Fibroblast of mammary gland (primary cell): Measurements from ENCODE around the gene PCCB.
"Not testable (repeated sequence)": the region's sequence is repeated elsewhere in the genome, so short reads cannot be mapped to it uniquely, and the experiment has no call there.

ENCODE experiments used
- DNase-seq: peaks from one replicate; pipeline ENCODE4 v3.0.0-alpha.2; 2010; ENCODE audit warnings: low read depth
- H3K4me3 ChIP-seq: 2 replicates; pipeline ENCODE4 v1.5.1; 2011; ENCODE audit warnings: low read depth, mild to moderate bottlenecking, low read length, moderate library complexity; ENCODE audit not compliant: control insufficient read depth
- CTCF ChIP-seq: conservative IDR thresholded peaks from 2 replicates; pipeline ENCODE4 v1.5.1; 2011; ENCODE audit warnings: low read depth, low read length, inconsistent platforms; ENCODE audit not compliant: control insufficient read depth, insufficient read depth

Gene PCCB

DNA sequence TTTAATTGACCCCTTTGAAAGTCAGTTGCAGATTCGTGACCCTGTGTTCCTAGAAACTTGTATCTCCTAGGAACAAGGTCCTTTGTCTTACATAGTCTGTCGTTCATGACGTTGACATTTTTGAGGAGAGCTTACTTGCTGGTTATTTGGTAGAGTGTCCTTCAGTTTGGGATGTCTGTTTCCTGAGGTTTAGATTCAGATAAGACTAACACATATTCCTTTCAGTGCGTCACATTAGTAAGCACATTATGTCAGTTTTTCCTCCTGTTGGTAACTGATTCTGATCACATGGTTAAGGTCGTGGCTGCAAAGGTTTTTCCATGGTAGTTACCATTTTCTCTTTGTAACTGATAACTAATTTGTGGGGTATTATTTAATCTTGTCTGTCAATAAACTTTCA lies 80.8 kb downstream of the PCCB start:
- TF ChIP-seq CTCF: no peak
- no peak for DNase-seq
- H3K4me3 ChIP-seq: no peak overlapping the region

- no peak for TF ChIP-seq CTCF
- no peak overlapping the region for H3K4me3 ChIP-seq
- DNase-seq: no peak
These were observed 82.2 kb downstream of the PCCB start for GRCh38 chr3:136332302-136332701.

DNA sequence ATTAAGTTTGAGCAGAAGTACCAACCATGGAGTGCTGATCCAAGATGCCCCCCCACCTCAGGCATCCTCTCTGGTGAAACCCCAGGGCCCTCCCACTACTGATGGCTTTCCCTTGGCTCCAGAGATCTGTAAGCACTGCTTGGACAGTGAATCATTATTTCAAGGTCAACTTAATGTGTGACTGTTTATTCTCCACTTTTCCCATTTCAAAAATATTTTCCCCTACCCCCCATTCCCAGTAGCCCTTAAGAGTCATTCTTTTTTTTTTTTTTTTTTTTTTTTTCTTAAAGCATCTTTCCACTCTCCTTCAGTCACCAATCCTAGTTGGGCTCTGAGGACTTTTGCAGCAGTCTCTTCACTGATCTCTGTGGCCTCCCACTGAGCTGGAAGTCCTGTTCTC lies 82.6 kb downstream of the PCCB start:
- no peak overlapping the region for H3K4me3 ChIP-seq
- no peak for TF ChIP-seq CTCF
- peak; percentile 77 for DNase-seq

- TF ChIP-seq CTCF: no peak
- peak; percentile 64 for DNase-seq
- no peak overlapping the region for H3K4me3 ChIP-seq
These were observed 84.1 kb downstream of the PCCB start for GRCh38 chr3:136334209-136334608.

GRCh38 chr3:136334726-136335125 lies 84.6 kb downstream of the PCCB start:
- DNase-seq, H3K4me3 ChIP-seq: not testable (repeated sequence)

DNA sequence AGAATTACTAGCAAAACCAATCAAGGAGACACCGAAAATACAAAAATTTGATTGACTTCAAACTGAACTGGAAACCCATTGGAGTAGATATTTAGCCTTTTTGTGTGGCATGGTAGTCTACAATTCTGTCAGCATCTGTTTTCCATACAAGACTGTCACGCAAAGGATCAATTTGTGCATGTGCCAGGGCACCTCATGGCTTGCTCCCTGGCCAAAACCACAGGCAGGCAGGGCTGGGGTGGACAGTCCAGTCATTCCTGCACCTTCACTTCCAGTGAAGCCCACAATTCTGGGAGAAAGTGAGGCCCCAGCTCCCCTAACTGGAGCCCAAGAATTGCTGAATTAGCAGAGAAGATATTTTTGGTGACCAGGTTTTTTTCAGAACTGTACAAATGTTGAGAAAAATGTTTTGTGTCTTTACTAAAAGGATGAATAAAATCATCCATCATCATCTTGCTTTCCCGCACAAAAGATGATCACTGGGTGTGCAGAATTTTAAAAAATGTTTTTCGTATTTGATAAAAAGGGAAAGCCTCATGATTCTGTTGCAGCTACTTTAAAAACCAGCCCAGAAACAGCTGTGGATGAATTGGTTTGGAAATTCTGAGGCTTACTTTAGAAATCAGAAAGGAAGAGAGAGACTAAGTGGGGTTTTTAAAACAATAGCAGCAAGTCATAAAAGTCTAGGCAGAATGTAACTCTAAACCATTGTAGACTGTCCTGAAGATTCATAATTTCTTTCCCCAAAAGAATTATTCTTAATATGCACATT lies 86.4 kb downstream of the PCCB start:
- no peak for TF ChIP-seq CTCF

GRCh38 chr3:136343446-136343845 lies 93.3 kb downstream of the PCCB start:
- H3K4me3 ChIP-seq: no peak overlapping the region
- DNase-seq: no peak
- TF ChIP-seq CTCF: no peak

More for the DNA sequence above, 86.4 kb downstream of the PCCB start:
- no peak overlapping the region for H3K4me3 ChIP-seq
- peak; percentile 71 for DNase-seq
